A673 (cell line): ENCODE results near the gene RIMS1.

ENCODE experiments used
- CTCF ChIP-seq: fragments of 300-800, 200-600 bp; sonication (generic); conservative IDR thresholded peaks from 2 replicates; pipeline ENCODE4 v1.5.1; 2017; ENCODE audit warnings: low read depth, mild to moderate bottlenecking, antibody characterized with exemption, low read length, moderate library complexity, mixed read lengths
- EZH2 ChIP-seq: fragments of 200-600 bp; sonication (generic); IDR thresholded peaks from 2 replicates; pipeline ENCODE4 v1.6.1; 2017; ENCODE audit warnings: borderline replicate concordance, low read depth, mild to moderate bottlenecking, mixed read lengths, antibody characterized with exemption, low read length; ENCODE audit not compliant: poor library complexity, severe bottlenecking

- TF ChIP-seq CTCF (no peak), EZH2 (no peak)
Measured at GRCh38 chr6:72419966-72420365, 533.6 kb downstream of the RIMS1 start.
